ENCODE measurements around the gene PIGZ. TPM values are rescaled to one million over a fixed set of nuclear protein-coding genes. Genes with fewer than 3 reads are reported as not detected.

The PIGZ gene
- total RNA-seq, 2 experiments from 2014 or later: 0.12 to 0.26 TPM

GRCh38 chr3:196901768-196902167 lies 66.9 kb downstream of the PIGZ start:
- DNase-seq: no peak
- H3K9me3 Mint-ChIP-seq: no peaks in the 10 kb centered on the region
- H3K4me1 Mint-ChIP-seq (ENCODE audit: low read depth): no peaks in the 10 kb centered on the region
- H3K4me3 Mint-ChIP-seq: no peak overlapping the region
- CTCF ChIA-PET: interaction anchor here (1.1 kb wide), 1 partner anchor 64 kb away, joined by 3 read pairs; no protein-coding TSS in a partner anchor
- intact Hi-C loops (cut with micrococcal nuclease): no loop called here
- H3K36me3 Mint-ChIP-seq (ENCODE audit: low read depth): peaks cover 21% of the 10 kb centered on the region
- H3K27ac Mint-ChIP-seq: no peak overlapping the region
- H3K27me3 Mint-ChIP-seq (ENCODE audit: low read depth): no peaks in the 10 kb centered on the region

Other genes starting within 250 kb of the PIGZ start
- gene PAK2, start 229.0 kb downstream of the PIGZ start, total RNA-seq: 10 to 100 TPM; 66.6 to 68.4 TPM
- gene SENP5, start 100.9 kb downstream of the PIGZ start, total RNA-seq: 10 to 100 TPM; 24.1 to 24.4 TPM
- gene NCBP2, start 26.3 kb downstream of the PIGZ start, total RNA-seq: 10 to 100 TPM; 91.7 to 98.3 TPM
- 1 to 10 TPM; 5.1 to 5.5 TPM for gene MELTF, start 61.0 kb upstream of the PIGZ start, total RNA-seq

All from activated naive CD4-positive, alpha-beta T cell treated with anti-CD3 and anti-CD28 coated beads for 36 hours (primary cell).